Measurements from ENCODE around the gene NRG2. TPM values are rescaled to one million over a fixed set of nuclear protein-coding genes. Genes with fewer than 3 reads are reported as not detected.
A peak's percentile ranks its signal among the peaks of the same experiment; 100 is the strongest.

Gene NRG2
- total RNA-seq, 1 experiment from 2014 or later, result 0.14 TPM

- DNase-seq (ENCODE audit: low spot score), result no peak
Observed at GRCh38 chr5:139881143-139881733, 161.9 kb downstream of the NRG2 start.

DNA sequence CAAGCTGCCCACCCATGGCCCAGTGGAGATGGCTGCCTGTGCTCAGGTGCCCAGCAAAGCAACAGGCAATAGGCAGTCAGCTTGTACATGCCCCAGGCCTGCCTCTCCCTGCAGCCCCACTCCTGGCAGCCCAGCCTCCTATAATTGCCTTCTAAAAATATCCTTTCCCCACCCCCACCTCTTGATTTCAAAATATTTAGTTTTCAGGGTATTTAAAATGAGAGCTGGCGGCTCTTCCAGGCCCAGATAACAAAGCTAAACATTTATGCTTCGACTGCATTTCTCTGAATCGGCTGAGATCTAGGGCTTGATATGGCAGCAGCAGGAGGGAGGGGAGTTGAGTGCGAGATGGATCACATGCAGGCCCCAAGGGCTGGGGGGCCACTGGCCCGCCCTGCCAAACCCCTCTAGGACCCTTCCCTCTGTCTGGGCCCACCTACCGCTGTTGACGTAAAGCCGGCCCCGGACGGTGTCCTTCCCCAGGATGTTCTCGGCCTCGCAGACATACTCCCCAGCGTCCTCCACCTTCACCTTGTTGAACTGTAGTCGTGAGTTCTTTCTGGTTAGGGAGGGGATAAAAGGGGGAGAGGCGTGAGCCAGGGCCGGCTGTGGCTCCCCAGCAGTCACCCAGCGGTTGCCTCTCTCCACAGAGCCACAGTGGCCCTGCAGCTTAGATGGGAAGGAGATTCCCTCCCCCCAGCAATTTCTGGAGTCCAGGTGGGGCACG is 162.5 kb downstream of the NRG2 start:
- peak; percentile 37 for DNase-seq (ENCODE audit: low spot score)

DNA sequence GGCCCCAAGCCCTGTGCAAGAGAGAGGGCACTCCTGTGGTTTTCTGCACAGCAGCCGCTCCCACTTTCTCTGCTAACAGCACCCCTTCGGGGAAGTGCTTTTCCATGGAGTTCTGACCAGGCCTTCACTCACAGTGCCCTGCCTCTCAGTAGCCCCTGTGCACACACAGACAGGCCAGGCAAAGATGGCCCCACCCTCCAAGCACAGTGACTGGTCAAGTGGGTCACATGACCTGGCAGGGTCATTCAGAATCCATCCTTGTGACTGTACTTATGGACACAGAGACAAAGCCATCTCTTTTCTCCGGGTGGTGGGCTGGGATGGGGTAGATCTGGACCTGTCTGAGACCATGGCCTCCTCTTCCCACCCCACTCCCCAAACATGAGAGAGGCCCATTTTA is 165.0 kb downstream of the NRG2 start:
- no peak for DNase-seq (ENCODE audit: low spot score)

DNA sequence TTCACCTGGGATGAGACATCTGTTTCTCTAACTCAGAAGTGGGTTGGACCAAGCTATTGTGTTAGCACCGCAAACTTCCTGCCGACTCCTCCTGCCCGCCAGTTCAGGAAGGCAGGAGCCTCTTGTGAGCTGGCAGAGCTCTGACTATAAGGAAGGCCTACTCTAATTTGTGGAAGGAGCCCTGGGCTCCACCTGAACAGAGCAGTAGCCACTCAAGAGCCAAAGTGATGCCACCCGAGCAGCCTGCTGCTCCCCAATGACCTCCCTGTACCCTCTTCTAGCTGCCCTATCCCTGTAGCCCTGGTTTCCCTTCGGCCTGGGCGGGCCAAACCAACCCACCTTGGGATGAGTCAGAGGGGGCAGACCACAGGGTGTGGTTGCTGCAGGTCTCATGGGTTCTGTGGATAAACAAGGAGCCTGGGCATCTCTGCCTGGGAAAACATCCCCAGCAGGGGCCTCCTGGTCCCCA is 165.9 kb downstream of the NRG2 start:
- DNase-seq (ENCODE audit: low spot score), result peak; percentile 64

- no peak for DNase-seq (ENCODE audit: low spot score)
Observed at GRCh38 chr5:139875957-139876356, 167.1 kb downstream of the NRG2 start.

GRCh38 chr5:139872851-139873794 is 170.0 kb downstream of the NRG2 start:
- no peak for DNase-seq (ENCODE audit: low spot score)

DNA sequence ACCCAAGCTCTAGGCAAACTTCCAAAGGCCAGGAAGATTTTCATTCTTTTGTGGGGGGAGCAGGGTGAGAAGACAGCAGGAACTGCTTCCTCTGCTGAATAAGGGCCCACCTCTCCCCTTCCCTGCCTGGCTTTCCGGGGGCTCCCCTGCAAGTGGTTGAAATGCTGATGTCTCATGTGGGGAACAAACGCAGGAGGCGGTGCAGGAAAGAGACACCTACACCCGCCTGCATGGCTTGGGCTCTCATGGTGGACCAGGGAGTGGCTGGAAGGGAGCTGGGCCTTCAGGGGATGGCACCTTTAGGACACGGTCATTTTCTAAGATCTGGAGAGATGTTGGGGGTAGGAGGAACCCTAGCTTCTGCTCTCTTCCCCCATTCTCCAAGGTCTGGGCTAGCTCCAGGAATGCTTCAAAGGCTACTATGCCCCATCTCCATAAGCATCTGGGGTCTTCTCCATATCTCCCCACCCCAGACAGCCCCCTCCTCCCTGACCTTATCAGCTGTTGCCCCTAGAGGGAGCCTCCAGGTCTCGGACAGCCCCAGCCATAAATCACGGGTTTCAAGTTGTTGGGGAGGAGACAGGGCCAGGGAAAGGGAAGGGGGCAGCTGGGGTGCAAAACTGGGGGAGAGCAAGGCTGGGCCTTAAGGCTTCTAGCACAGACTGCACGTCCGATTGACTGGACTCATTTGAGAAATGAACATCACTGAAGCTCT is 170.9 kb downstream of the NRG2 start:
- no peak for DNase-seq (ENCODE audit: low spot score)

GRCh38 chr5:139871614-139872013 is 171.5 kb downstream of the NRG2 start:
- no peak for DNase-seq (ENCODE audit: low spot score)

DNA sequence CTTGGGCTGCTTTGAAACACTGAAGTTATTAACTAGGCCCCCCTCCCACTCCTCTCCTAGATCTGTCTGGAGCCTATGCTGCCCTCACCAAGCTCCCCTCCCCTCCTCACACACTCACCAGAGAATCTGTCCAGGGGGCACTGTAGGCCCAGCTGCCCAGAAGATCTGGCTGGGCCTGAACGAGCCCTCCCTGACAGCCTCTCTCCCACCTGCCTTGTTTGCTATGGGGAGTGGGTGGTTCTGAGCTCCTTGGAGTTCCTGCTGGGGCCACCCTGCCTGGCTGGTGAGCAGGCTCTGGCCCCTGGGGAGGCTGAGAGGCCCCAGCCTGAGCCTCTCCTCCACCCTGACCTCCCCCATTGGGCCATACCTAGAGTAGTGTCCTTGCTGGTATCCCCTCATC is 172.4 kb downstream of the NRG2 start:
- DNase-seq (ENCODE audit: low spot score), result no peak

DNA sequence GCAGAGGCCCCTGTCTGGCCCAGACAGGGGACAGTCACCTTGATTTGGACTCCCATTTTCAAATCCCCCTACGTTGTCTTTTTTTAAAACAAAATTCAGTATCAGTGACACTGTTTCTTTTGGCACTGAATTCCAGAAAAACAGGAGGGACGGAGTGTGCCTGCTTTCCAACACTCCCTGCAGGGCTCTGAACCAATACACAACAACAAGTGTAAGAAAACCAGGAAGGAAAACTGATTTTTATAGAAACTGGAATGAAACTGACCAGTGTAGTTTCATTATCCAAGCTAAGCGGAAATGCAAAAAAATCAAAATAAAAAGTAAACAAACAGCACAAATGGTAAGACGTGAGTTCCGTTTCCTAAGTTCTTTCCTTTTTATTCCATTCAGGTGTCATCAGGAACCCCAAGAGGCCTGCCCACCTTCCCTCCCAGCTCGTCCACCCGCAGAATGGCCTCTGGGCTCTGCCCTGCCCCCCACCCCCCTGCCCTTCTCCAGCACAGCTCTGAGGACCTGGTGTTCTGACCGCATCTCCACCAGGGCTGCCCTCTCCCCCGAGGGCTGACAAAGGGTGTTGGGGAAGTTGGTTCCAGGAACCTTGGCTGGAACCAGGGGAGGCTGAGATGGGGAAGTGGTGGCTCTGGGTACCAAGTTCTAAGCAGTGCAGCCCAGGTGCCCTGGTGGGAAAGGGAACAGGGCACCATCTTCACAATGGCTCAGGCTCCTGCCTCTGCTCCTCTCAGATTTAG is 173.9 kb downstream of the NRG2 start:
- no peak for DNase-seq (ENCODE audit: low spot score)

DNA sequence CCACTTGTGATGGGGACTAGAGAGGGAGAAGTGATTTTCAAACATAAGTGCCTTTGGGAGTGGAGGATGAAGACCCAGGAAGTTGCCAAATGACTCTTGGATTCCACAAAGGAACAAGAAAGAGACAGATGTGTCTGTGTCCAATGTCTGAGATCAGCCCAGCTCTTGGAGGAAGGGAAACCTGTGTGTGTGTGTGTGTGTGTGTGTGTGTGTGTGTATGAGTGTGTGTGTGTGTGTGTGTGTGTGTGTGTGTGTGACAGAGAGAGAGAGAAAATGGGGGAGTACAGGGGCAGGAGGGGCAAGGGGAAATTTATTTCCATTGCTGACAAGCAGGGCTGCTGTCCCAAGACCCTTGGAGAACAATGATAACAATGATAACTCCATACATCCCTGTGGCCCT is 175.5 kb downstream of the NRG2 start:
- DNase-seq (ENCODE audit: low spot score), result no peak

DNA sequence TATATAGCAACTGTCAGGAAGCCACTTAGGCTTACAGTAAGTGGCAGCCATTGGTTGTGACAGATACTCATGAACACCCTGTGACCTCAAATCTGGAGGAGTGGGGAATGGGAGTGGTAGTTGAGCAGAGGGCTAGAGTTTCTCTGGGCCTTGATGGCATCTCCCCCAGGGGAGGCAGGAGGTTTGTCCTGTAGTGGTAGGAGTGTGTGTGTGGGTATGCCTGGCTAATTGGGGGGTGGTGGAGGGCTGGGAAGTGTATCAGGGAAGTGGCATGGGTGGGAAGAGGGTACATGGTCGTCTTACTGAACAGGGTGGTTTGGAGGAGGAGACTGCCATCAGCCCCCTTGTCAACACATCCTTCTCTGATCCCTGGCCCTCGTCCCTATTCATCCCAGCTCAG is 176.0 kb downstream of the NRG2 start:
- no peak for DNase-seq (ENCODE audit: low spot score)

- DNase-seq (ENCODE audit: low spot score), result no peak
Observed at GRCh38 chr5:139864716-139865483, 178.2 kb downstream of the NRG2 start.

GRCh38 chr5:139863855-139864558 is 179.1 kb downstream of the NRG2 start:
- peak; percentile 23 for DNase-seq (ENCODE audit: low spot score)

DNA sequence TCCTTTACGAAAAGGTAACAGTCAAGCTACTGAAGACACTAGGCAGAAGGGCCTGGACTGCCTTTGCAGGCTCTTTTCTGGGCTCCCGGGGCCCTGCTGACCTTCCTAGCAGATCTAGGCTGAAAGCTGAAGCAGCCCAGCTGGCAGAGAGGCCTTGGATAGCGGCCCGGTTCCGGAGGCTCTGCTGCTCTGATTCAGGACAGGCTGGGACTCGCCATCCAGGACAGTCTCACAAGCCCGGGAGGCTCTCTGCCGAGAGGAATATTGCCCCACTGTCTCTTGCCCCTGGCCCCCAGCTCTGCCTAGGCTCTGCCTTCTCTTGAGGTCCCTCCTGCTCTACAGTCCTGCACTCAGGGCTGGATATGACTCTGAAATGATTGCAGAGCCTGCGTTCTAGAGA is 179.7 kb downstream of the NRG2 start:
- DNase-seq (ENCODE audit: low spot score), result no peak

DNA sequence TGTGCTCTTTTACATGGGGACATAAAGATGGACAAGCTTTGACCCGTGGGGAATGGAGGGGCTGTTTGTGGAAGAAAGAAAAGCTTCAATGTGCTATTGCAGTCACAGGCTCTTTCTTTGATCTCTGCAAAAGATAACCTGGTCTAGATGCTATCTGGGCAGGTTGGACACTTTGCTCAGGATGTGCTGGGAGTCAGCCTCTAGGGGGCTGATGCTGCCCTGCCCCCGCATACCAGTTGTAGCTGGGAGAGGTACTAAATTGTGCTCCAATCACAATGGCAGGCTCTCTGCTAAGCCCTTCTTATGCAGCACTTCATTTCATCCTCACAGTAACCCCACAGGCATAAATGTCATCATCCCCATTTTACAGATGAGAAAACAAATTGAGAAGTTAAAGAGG is 180.3 kb downstream of the NRG2 start:
- no peak for DNase-seq (ENCODE audit: low spot score)

GRCh38 chr5:139862313-139862712 is 180.8 kb downstream of the NRG2 start:
- no peak for DNase-seq (ENCODE audit: low spot score)

DNA sequence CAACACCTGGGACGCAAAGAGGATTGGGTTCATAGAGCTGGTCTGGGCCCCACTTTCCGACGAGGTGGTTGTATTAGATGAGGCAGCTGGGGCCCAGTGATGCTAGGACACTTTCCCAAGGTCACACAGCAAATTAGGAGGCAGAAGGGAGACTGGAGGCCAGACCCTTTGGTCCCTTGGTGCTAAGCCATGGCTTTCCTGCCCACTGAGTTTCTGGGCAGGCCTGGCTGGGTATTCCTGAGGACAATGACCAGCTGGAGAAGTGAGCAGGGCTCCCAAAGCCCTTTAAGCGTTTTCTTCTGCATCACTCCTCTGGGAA is 181.3 kb downstream of the NRG2 start:
- DNase-seq (ENCODE audit: low spot score), result no peak

GRCh38 chr5:139861021-139861888 is 181.8 kb downstream of the NRG2 start:
- no peak for DNase-seq (ENCODE audit: low spot score)

Data from H4 (cell line).